ENCODE results near the gene ADAMTS2.

DNA sequence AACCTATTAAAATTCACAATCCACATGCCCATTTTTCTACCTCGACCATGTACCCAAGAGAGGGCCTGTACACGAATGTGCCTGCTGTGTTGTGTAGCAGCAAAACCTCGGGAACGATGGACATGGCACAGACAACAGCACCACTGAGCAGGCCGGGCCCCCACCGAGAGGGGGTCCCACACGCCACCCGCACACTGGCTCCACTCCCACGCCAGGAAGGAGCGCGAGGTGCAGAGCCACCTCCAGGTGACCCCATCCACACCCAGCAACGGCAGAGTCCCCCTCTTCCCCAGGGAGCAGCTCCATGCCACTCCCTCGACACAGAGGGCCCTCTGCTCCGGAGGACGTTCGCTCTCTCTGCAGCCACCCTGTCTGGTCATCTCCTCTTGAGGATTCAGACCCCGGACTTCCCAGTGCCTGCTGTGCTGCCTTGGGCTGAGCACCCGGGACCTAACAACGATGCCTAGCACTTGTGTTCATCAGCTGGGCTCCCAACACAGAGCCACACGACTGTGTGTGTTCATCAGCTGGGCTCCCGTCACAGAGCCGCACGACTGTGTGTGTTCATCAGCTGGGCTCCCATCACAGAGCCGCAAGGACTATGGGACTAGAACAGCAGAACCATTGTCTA lies 25.3 kb upstream of the ADAMTS2 start:
- TF ChIP-seq, protein P1, sequence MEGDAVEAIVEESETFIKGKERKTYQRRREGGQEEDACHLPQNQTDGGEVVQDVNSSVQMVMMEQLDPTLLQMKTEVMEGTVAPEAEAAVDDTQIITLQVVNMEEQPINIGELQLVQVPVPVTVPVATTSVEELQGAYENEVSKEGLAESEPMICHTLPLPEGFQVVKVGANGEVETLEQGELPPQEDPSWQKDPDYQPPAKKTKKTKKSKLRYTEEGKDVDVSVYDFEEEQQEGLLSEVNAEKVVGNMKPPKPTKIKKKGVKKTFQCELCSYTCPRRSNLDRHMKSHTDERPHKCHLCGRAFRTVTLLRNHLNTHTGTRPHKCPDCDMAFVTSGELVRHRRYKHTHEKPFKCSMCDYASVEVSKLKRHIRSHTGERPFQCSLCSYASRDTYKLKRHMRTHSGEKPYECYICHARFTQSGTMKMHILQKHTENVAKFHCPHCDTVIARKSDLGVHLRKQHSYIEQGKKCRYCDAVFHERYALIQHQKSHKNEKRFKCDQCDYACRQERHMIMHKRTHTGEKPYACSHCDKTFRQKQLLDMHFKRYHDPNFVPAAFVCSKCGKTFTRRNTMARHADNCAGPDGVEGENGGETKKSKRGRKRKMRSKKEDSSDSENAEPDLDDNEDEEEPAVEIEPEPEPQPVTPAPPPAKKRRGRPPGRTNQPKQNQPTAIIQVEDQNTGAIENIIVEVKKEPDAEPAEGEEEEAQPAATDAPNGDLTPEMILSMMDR (IDR thresholded peaks at IDR 0.05) = no peak
- no peak for TF ChIP-seq POLR2A (IDR thresholded peaks at IDR 0.05)

Data from lower leg skin (tissue), 3 donors.